ENCODE results near the gene SLC13A1. TPM values are rescaled to one million over a fixed set of nuclear protein-coding genes. Genes with fewer than 3 reads are reported as not detected.

Gene SLC13A1
- total RNA-seq, 1 experiment from 2014 or later = not detected

- Histone ChIP-seq H3K79me2 (ENCODE audit: insufficient read depth, low read length) (no peaks in the 10 kb centered on the region), H3K36me3 (ENCODE audit: control insufficient read depth in 1 of 2, insufficient read depth in 2 of 2, low read length in 2 of 2) (no peaks in the 10 kb centered on the region), H4K20me1 (ENCODE audit: insufficient read depth) (no peaks in the 10 kb centered on the region), H3K4me3 (replicated peaks in 1 of 2; ENCODE audit: low read depth in 1 of 2, low read length in 2 of 2) (no peak overlapping the region), H2AFZ (ENCODE audit: low read depth, low read length, poor library complexity, severe bottlenecking) (no peak overlapping the region), H3K9me2 (ENCODE audit: insufficient read depth) (no peaks in the 10 kb centered on the region), H3K27me3 (ENCODE audit: insufficient read depth, low read length) (no peaks in the 10 kb centered on the region), H3K4me2 (ENCODE audit: low read length) (no peak overlapping the region), H3K4me1 (ENCODE audit: control insufficient read depth in 1 of 2, insufficient read depth in 2 of 2, low read length in 2 of 2) (no peaks in the 10 kb centered on the region), H3K27ac (ENCODE audit: low read depth, low read length) (no peak overlapping the region), H3K9me3 (ENCODE audit: control insufficient read depth in 1 of 2, insufficient read depth in 1 of 2, low read depth in 1 of 2, low read length in 2 of 2) (no peaks in the 10 kb centered on the region), H3K9ac (ENCODE audit: low read length) (no peak overlapping the region)
- CTCF ChIA-PET = interaction anchor here (0.8 kb wide), 1 partner anchor 11 kb away, joined by 3 read pairs; no protein-coding TSS in a partner anchor
- no peak for TF ChIP-seq SP1 (IDR thresholded peaks at IDR 0.05; ENCODE audit: low read depth)
- no peak for TF ChIP-seq YY1 (IDR thresholded peaks at IDR 0.05; ENCODE audit: extremely low read depth, insufficient replicate concordance, low read depth, low read length)
- no peak for TF ChIP-seq MAX (IDR thresholded peaks at IDR 0.05)
- TF ChIP-seq JUND (IDR thresholded peaks at IDR 0.05) = no peak
- TF ChIP-seq ELF1 (IDR thresholded peaks at IDR 0.05; ENCODE audit: borderline replicate concordance, low read depth) = no peak
- no peak for TF ChIP-seq SIN3A (IDR thresholded peaks at IDR 0.05; ENCODE audit: low read depth)
- TF ChIP-seq ZNF274 (IDR thresholded peaks at IDR 0.05; ENCODE audit: low read depth, low read length) = no peak
- no peak for TF ChIP-seq EZH2 (IDR thresholded peaks at IDR 0.05)
- TF ChIP-seq ATF3 (IDR thresholded peaks at IDR 0.05) = no peak
- no peak for TF ChIP-seq TCF7L2 (IDR thresholded peaks at IDR 0.05; ENCODE audit: borderline replicate concordance, extremely low read depth, insufficient read depth, insufficient read length)
- no peak for TF ChIP-seq ZFX (IDR thresholded peaks at IDR 0.05)
- TF ChIP-seq CTCF (IDR thresholded peaks at IDR 0.05 in 2 of 3, conservative IDR thresholded peaks at IDR 0.05 in 1 of 3; ENCODE audit: borderline replicate concordance in 1 of 3, insufficient read depth in 1 of 3, low read depth in 2 of 3, low read length in 2 of 3) = no peak
- POLR2A ChIA-PET = no interaction called here
- intact Hi-C loops (cut with micrococcal nuclease) = no loop called here
- RAD21 ChIA-PET (ENCODE audit: low non-redundant PET in 1 of 2, low total read pairs in 2 of 2, uncharacterized antibody in 2 of 2, unreplicated experiment in 2 of 2) = no interaction called here
- ATAC-seq (no peak), DNase-seq (ENCODE audit: low read depth, low spot score) (no peak)
- BruUV-seq (replicated peaks) = no TSS peak
Observed at GRCh38 chr7:123143252-123144006, 56.3 kb downstream of the SLC13A1 start.

All from HCT116 (cell line).